ENCODE data around the gene USP1. TPM values are rescaled to one million over a fixed set of nuclear protein-coding genes. Genes with fewer than 3 reads are reported as not detected.

USP1 gene
- total RNA-seq, 1 donor from 2014 or later: 34.2 TPM

GRCh38 chr1:62394646-62395045 is 42.2 kb upstream of the USP1 start:
- TF ChIP-seq, protein P1, sequence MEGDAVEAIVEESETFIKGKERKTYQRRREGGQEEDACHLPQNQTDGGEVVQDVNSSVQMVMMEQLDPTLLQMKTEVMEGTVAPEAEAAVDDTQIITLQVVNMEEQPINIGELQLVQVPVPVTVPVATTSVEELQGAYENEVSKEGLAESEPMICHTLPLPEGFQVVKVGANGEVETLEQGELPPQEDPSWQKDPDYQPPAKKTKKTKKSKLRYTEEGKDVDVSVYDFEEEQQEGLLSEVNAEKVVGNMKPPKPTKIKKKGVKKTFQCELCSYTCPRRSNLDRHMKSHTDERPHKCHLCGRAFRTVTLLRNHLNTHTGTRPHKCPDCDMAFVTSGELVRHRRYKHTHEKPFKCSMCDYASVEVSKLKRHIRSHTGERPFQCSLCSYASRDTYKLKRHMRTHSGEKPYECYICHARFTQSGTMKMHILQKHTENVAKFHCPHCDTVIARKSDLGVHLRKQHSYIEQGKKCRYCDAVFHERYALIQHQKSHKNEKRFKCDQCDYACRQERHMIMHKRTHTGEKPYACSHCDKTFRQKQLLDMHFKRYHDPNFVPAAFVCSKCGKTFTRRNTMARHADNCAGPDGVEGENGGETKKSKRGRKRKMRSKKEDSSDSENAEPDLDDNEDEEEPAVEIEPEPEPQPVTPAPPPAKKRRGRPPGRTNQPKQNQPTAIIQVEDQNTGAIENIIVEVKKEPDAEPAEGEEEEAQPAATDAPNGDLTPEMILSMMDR (IDR thresholded peaks at IDR 0.05; ENCODE audit: unreplicated experiment): no peak
- no peaks in the 10 kb centered on the region for H3K9me3 Mint-ChIP-seq (ENCODE audit: low read depth)
- peaks cover 12% of the 10 kb centered on the region for H3K27me3 Mint-ChIP-seq
- H3K36me3 Mint-ChIP-seq (ENCODE audit: insufficient read depth): no peaks in the 10 kb centered on the region
- no peak for DNase-seq (ENCODE audit: low spot score, unreplicated experiment)
- no peak overlapping the region for H3K4me3 Mint-ChIP-seq (ENCODE audit: low read depth)
- no peaks in the 10 kb centered on the region for H3K4me1 Mint-ChIP-seq (ENCODE audit: low read depth)
- no peak overlapping the region for H3K27ac Mint-ChIP-seq

- Mint-ChIP-seq H3K27me3 (peaks cover 12% of the 10 kb centered on the region), H3K36me3 (ENCODE audit: insufficient read depth) (no peaks in the 10 kb centered on the region), H3K4me1 (ENCODE audit: low read depth) (no peaks in the 10 kb centered on the region), H3K9me3 (ENCODE audit: low read depth) (no peaks in the 10 kb centered on the region), H3K27ac (no peak overlapping the region), H3K4me3 (ENCODE audit: low read depth) (no peak overlapping the region)
- TF ChIP-seq, protein P1 (IDR thresholded peaks at IDR 0.05; ENCODE audit: unreplicated experiment): no peak
- no peak for DNase-seq (ENCODE audit: low spot score, unreplicated experiment)
Measured at GRCh38 chr1:62395291-62395690, 41.6 kb upstream of the USP1 start.

DNA sequence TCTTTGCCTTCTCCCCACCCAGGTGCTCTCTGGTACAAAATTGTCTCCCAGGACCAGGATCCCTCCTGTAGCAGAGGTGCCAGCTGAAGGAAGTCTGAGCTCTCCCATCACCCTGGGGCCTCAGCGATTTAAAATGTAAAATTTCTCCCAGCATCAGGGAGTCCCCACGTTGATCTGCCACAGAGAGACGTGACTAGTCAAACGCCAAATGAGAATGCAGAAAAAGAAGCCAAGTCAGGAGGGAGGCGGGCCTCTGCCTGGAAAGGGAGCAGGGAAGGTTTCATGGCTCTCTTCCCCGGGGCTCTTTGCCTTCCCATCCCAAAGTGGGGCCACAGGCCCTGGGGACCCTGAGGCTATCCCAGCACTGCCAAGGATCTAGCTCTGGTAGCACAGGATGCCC is 40.0 kb upstream of the USP1 start:
- Mint-ChIP-seq H3K4me3 (ENCODE audit: low read depth) (no peak overlapping the region), H3K27ac (peak overlapping the region; percentile 42), H3K4me1 (ENCODE audit: low read depth) (no peaks in the 10 kb centered on the region), H3K9me3 (ENCODE audit: low read depth) (no peaks in the 10 kb centered on the region), H3K36me3 (ENCODE audit: insufficient read depth) (no peaks in the 10 kb centered on the region), H3K27me3 (peaks cover 12% of the 10 kb centered on the region)
- no peak for DNase-seq (ENCODE audit: low spot score, unreplicated experiment)
- TF ChIP-seq, protein P1 (IDR thresholded peaks at IDR 0.05; ENCODE audit: unreplicated experiment): no peak

- TF ChIP-seq, protein P1 (IDR thresholded peaks at IDR 0.05; ENCODE audit: unreplicated experiment): no peak
- Mint-ChIP-seq H3K4me1 (ENCODE audit: low read depth) (no peaks in the 10 kb centered on the region), H3K9me3 (ENCODE audit: low read depth) (no peaks in the 10 kb centered on the region), H3K27me3 (peaks cover 12% of the 10 kb centered on the region), H3K36me3 (ENCODE audit: insufficient read depth) (no peaks in the 10 kb centered on the region), H3K4me3 (ENCODE audit: low read depth) (no peak overlapping the region), H3K27ac (no peak overlapping the region)
- no peak for DNase-seq (ENCODE audit: low spot score, unreplicated experiment)
Measured at GRCh38 chr1:62397301-62397700, 39.5 kb upstream of the USP1 start.

GRCh38 chr1:62398377-62398776 is 38.5 kb upstream of the USP1 start:
- TF ChIP-seq, protein P1 (IDR thresholded peaks at IDR 0.05; ENCODE audit: unreplicated experiment): no peak
- Mint-ChIP-seq H3K4me1 (ENCODE audit: low read depth) (no peaks in the 10 kb centered on the region), H3K4me3 (ENCODE audit: low read depth) (no peak overlapping the region), H3K36me3 (ENCODE audit: insufficient read depth) (no peaks in the 10 kb centered on the region), H3K9me3 (ENCODE audit: low read depth) (no peaks in the 10 kb centered on the region), H3K27me3 (peaks cover 9% of the 10 kb centered on the region), H3K27ac (no peak overlapping the region)
- DNase-seq (ENCODE audit: low spot score, unreplicated experiment): no peak
